Keratinocyte (primary cell): ENCODE measurements around the gene PLAC9.

Experiments
- EZH2 ChIP-seq: IDR thresholded peaks from one replicate; pipeline ENCODE4 v1.6.1; 2012; ENCODE audit warnings: inconsistent platforms, mild to moderate bottlenecking, low read length, moderate library complexity
- TF ChIP-seq, protein P1 (sequence below), 3 experiments: IDR thresholded peaks in 1 of 3; conservative IDR thresholded peaks in 1 of 3; optimal IDR thresholded peaks in 1 of 3; 2 replicates in 2 of 3; 3 replicates in 1 of 3; pipeline versions ENCODE3 to v1.5.1; 2011; ENCODE audit warnings: low read length in 3 of 3, mild to moderate bottlenecking in 3 of 3, moderate library complexity in 2 of 3, control low read depth in 1 of 3, inconsistent platforms in 1 of 3; ENCODE audit not compliant: insufficient read depth in 2 of 3; ENCODE audit errors: extremely low read depth in 1 of 3

DNA sequence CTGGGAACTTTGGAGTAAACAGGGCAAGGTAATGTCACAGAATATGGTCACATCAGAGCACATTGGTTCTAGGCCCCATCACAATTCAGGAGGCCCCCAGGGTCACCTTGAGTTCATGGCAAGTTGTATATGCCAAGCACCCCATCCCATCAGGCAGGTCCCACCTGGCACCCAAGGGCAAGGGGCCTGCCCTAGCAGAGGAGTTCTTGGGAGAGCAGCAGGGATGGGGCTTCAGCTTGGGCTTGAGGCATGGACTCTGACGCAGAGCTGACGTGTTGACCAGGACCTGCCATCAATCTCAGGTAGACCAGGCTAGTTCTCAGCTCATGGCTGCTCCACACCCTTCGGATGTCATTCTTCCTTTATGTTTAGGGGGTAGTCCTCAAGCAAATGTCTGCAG, 20.9 kb downstream of the PLAC9 start:
- TF ChIP-seq, protein P1, sequence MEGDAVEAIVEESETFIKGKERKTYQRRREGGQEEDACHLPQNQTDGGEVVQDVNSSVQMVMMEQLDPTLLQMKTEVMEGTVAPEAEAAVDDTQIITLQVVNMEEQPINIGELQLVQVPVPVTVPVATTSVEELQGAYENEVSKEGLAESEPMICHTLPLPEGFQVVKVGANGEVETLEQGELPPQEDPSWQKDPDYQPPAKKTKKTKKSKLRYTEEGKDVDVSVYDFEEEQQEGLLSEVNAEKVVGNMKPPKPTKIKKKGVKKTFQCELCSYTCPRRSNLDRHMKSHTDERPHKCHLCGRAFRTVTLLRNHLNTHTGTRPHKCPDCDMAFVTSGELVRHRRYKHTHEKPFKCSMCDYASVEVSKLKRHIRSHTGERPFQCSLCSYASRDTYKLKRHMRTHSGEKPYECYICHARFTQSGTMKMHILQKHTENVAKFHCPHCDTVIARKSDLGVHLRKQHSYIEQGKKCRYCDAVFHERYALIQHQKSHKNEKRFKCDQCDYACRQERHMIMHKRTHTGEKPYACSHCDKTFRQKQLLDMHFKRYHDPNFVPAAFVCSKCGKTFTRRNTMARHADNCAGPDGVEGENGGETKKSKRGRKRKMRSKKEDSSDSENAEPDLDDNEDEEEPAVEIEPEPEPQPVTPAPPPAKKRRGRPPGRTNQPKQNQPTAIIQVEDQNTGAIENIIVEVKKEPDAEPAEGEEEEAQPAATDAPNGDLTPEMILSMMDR (optimal IDR thresholded peaks at IDR 0.05 in 1 of 3, IDR thresholded peaks at IDR 0.05 in 1 of 3, conservative IDR thresholded peaks at IDR 0.05 in 1 of 3; ENCODE audit: extremely low read depth in 1 of 3, insufficient read depth in 2 of 3, low read length in 3 of 3), result no peak
- no peak for TF ChIP-seq EZH2
